IMR-90 (cell line): ENCODE results near the gene SPDEF.

ENCODE experiments used
- BHLHE40 ChIP-seq: fragments of 150-350 bp; IDR thresholded peaks from 2 replicates; pipeline ENCODE4 v1.6.1; 2016; ENCODE audit warnings: mild to moderate bottlenecking, low read depth, low read length
- CEBPB ChIP-seq: IDR thresholded peaks from 2 replicates; pipeline ENCODE4 v1.6.1; 2012; ENCODE audit warnings: low read depth, low read length, improper control_type of control experiment
- CTCF ChIP-seq: conservative IDR thresholded peaks from 2 replicates; pipeline ENCODE4 v1.5.1; 2012; ENCODE audit warnings: mild to moderate bottlenecking, low read depth, low read length, improper control_type of control experiment
- FOS ChIP-seq: fragments of 150-350 bp; IDR thresholded peaks from 2 replicates; pipeline ENCODE4 v1.6.1; 2016; ENCODE audit warnings: low read depth, low read length
- MAFK ChIP-seq: IDR thresholded peaks from 2 replicates; pipeline ENCODE4 v1.6.1; 2012; ENCODE audit warnings: low read depth, low read length, improper control_type of control experiment
- POLR2A ChIP-seq: IDR thresholded peaks from 2 replicates; pipeline ENCODE4 v1.6.1; 2012; ENCODE audit warnings: mild to moderate bottlenecking, low read depth, low read length
- RAD21 ChIP-seq: IDR thresholded peaks from 2 replicates; pipeline ENCODE4 v1.6.1; 2012; ENCODE audit warnings: low read length, improper control_type of control experiment
- SMC3 ChIP-seq: fragments of 150-350 bp; IDR thresholded peaks from 2 replicates; pipeline ENCODE4 v1.6.1; 2016; ENCODE audit warnings: low read depth, mild to moderate bottlenecking, antibody characterized with exemption, low read length, moderate library complexity

GRCh38 chr6:34587851-34588250 lies 31.7 kb upstream of the SPDEF start:
- TF ChIP-seq BHLHE40 = no peak
- no peak for TF ChIP-seq POLR2A
- no peak for TF ChIP-seq RAD21
- no peak for TF ChIP-seq FOS
- TF ChIP-seq CTCF = no peak
- TF ChIP-seq SMC3 = no peak
- no peak for TF ChIP-seq CEBPB
- TF ChIP-seq MAFK = no peak
